PC-3 (cell line): ENCODE measurements around the gene AMPD3. TPM values are rescaled to one million over a fixed set of nuclear protein-coding genes. Genes with fewer than 3 reads are reported as not detected.

Experiments
- ATAC-seq: fragments of 200-7000 bp; cut with Tn5 transposase; 2 replicates; pipeline ENCODE4 v1.9.1; 2020; ENCODE audit warnings: mild to moderate bottlenecking, moderate library complexity
- BruUV-seq: library from RNA; stranded (reverse); fragments of 400-500 nt; replicated peaks from 2 replicates; lab custom pipeline; 2021; lab: Mats Ljungman, UMichigan
- CTCF ChIA-PET: fragments of 300-600 bp; sonication (Branson Sonifier 250); formaldehyde crosslinking; loops from one replicate; lab custom pipeline; 2022; ENCODE audit warnings: antibody characterized with exemption; lab: Charles Lee
- POLR2A ChIA-PET: fragments of 300-600 bp; sonication (Branson Sonifier 250); formaldehyde crosslinking; loops from one replicate; lab custom pipeline; 2022; ENCODE audit warnings: antibody characterized with exemption; ENCODE audit not compliant: unreplicated experiment; lab: Charles Lee
- DNase-seq: peaks from one replicate; pipeline ENCODE4 v3.0.0-alpha.2; 2015
- H2AFZ ChIP-seq: fragments of 300-600 bp; sonication (generic); 2 replicates; pipeline ENCODE4 v1.6.0; 2016; ENCODE audit warnings: antibody characterized with exemption, low read length
- H3F3A ChIP-seq: fragments of 300-600 bp; sonication (generic); one replicate; pipeline ENCODE4 v1.6.0; 2017; ENCODE audit warnings: antibody characterized with exemption, low read length, control low read depth, mild to moderate bottlenecking; ENCODE audit not compliant: unreplicated experiment
- H3K27ac ChIP-seq: fragments of 300-600 bp; sonication (generic); 2 replicates; pipeline ENCODE4 v1.5.1; 2016; ENCODE audit warnings: mild to moderate bottlenecking, low read length
- H3K27me3 ChIP-seq: fragments of 300-600 bp; sonication (generic); 2 replicates; pipeline ENCODE4 v1.6.1; 2016; ENCODE audit warnings: low read length, mixed read lengths
- H3K36me3 ChIP-seq: fragments of 300-600 bp; sonication (generic); 2 replicates; pipeline ENCODE4 v1.6.1; 2016; ENCODE audit warnings: low read depth, mixed run types, low read length, mixed read lengths
- H3K4me1 ChIP-seq: fragments of 300-600 bp; sonication (generic); 2 replicates; pipeline ENCODE4 v1.5.1; 2016; ENCODE audit warnings: low read length; ENCODE audit not compliant: insufficient read depth
- H3K4me2 ChIP-seq: fragments of 300-600 bp; sonication (generic); 2 replicates; pipeline ENCODE4 v1.6.0; 2016; ENCODE audit warnings: low read length
- H3K4me3 ChIP-seq: fragments of 300-600 bp; sonication (generic); 2 replicates; pipeline ENCODE4 v1.5.1; 2016; ENCODE audit warnings: mild to moderate bottlenecking, low read length, mixed read lengths
- H3K79me2 ChIP-seq: fragments of 300-600 bp; sonication (generic); 2 replicates; pipeline ENCODE4 v1.6.1; 2017; ENCODE audit warnings: low read length, mixed read lengths
- H3K9ac ChIP-seq: fragments of 300-600 bp; sonication (generic); 2 replicates; pipeline ENCODE4 v1.6.0; 2016; ENCODE audit warnings: mild to moderate bottlenecking, low read length
- H3K9me2 ChIP-seq: fragments of 300-600 bp; sonication (generic); replicated peaks from 2 replicates; pipeline ENCODE4 v1.6.1; 2016; ENCODE audit warnings: mixed run types, low read length, mixed read lengths
- H3K9me3 ChIP-seq: fragments of 300-600 bp; sonication (generic); 2 replicates; pipeline ENCODE4 v1.6.1; 2016; ENCODE audit warnings: low read length, mixed read lengths
- H4K20me1 ChIP-seq: fragments of 300-600 bp; sonication (generic); 2 replicates; pipeline ENCODE4 v1.6.1; 2016; ENCODE audit warnings: low read length, mixed read lengths
- CTCF ChIP-seq: fragments of 300-600 bp; sonication (generic); conservative IDR thresholded peaks from 2 replicates; pipeline ENCODE4 v1.5.1; 2017; ENCODE audit warnings: antibody characterized with exemption, low read depth, mild to moderate bottlenecking, low read length
- EZH2 ChIP-seq: fragments of 300-600 bp; sonication (generic); IDR thresholded peaks from one replicate; pipeline ENCODE4 v1.6.1; 2017; ENCODE audit warnings: antibody characterized with exemption, mild to moderate bottlenecking, low read length; ENCODE audit not compliant: unreplicated experiment
- EZH2phosphoT487 ChIP-seq: fragments of 300-600 bp; sonication (generic); IDR thresholded peaks from 2 replicates; pipeline ENCODE4 v1.6.1; 2018; ENCODE audit warnings: mild to moderate bottlenecking, antibody characterized with exemption, low read length, borderline replicate concordance
- intact Hi-C: fragments of 100-400 bp; cut with micrococcal nuclease; formaldehyde crosslinking; loops from 2 replicates; pipeline ENCODE4 v1.9.0; 2023
- total RNA-seq: library from RNA; depleted of rRNA; stranded (reverse); fragments of >200 nt; gene quantifications from 2 replicates; pipeline ENCODE4 v1.2.3, GENCODE V29; 2014

AMPD3 gene
- total RNA-seq, 1 experiment from 2014 or later: 11.8 TPM

- Histone ChIP-seq H3K9ac (no peak overlapping the region), H3K9me2 (no peaks in the 10 kb centered on the region), H3K27ac (no peak overlapping the region), H3K4me2 (no peak overlapping the region), H4K20me1 (no peaks in the 10 kb centered on the region), H3K27me3 (no peaks in the 10 kb centered on the region), H3K9me3 (no peaks in the 10 kb centered on the region), H2AFZ (no peak overlapping the region), H3K4me3 (no peak overlapping the region), H3K4me1 (no peaks in the 10 kb centered on the region), H3K79me2 (no peaks in the 10 kb centered on the region), H3K36me3 (no peaks in the 10 kb centered on the region), H3F3A (no peaks in the 10 kb centered on the region)
- ChIA-PET CTCF (no interaction called here), POLR2A (no interaction called here)
- DNase-seq (no peak), ATAC-seq (no peak)
- TF ChIP-seq EZH2 (no peak), EZH2phosphoT487 (no peak), CTCF (no peak)
- intact Hi-C loops: no loop called here
- no TSS peak for BruUV-seq
Observed at GRCh38 chr11:10473371-10473770, 18.3 kb downstream of the AMPD3 start.

GRCh38 chr11:10474551-10474950 lies 19.5 kb downstream of the AMPD3 start:
- H3K27ac ChIP-seq: no peak overlapping the region
- POLR2A ChIA-PET: no interaction called here
- H2AFZ ChIP-seq: no peak overlapping the region
- no TSS peak for BruUV-seq
- H3K27me3 ChIP-seq: no peaks in the 10 kb centered on the region
- H3K9ac ChIP-seq: no peak overlapping the region
- no peaks in the 10 kb centered on the region for H4K20me1 ChIP-seq
- intact Hi-C loops: no loop called here
- H3K4me2 ChIP-seq: no peak overlapping the region
- no peaks in the 10 kb centered on the region for H3K79me2 ChIP-seq
- H3K9me2 ChIP-seq: no peaks in the 10 kb centered on the region
- no peaks in the 10 kb centered on the region for H3K36me3 ChIP-seq
- H3K4me1 ChIP-seq: no peaks in the 10 kb centered on the region
- ATAC-seq (no peak), DNase-seq (no peak)
- no peak overlapping the region for H3K4me3 ChIP-seq
- H3F3A ChIP-seq: no peaks in the 10 kb centered on the region
- CTCF ChIA-PET: no interaction called here
- H3K9me3 ChIP-seq: no peaks in the 10 kb centered on the region
- TF ChIP-seq CTCF: no peak
- no peak for TF ChIP-seq EZH2phosphoT487
- no peak for TF ChIP-seq EZH2

- ChIA-PET CTCF (no interaction called here), POLR2A (no interaction called here)
- Histone ChIP-seq H4K20me1 (no peaks in the 10 kb centered on the region), H3K4me2 (no peak overlapping the region), H3K4me1 (no peaks in the 10 kb centered on the region), H3K9ac (no peak overlapping the region), H3K36me3 (peaks cover under 1% of the 10 kb centered on the region; the same call in 1 of the 2 replicates), H3K4me3 (no peak overlapping the region), H3K9me3 (no peaks in the 10 kb centered on the region), H3F3A (no peaks in the 10 kb centered on the region), H3K79me2 (no peaks in the 10 kb centered on the region), H2AFZ (no peak overlapping the region), H3K27ac (no peak overlapping the region), H3K9me2 (no peaks in the 10 kb centered on the region), H3K27me3 (no peaks in the 10 kb centered on the region)
- DNase-seq: no peak
- no TSS peak for BruUV-seq
- intact Hi-C loops: no loop called here
- TF ChIP-seq EZH2: no peak
- no peak for TF ChIP-seq CTCF
- TF ChIP-seq EZH2phosphoT487: no peak
- no peak for ATAC-seq
Observed at GRCh38 chr11:10476342-10476741, 21.3 kb downstream of the AMPD3 start.
